ENCODE results near the gene IMPG2. TPM values are rescaled to one million over a fixed set of nuclear protein-coding genes. Genes with fewer than 3 reads are reported as not detected.

IMPG2 gene
- polyA plus RNA-seq, 12 donors = 0.94 to 1.9 (median 1.2) TPM; not detected in 1

GRCh38 chr3:101184111-101184510 is 136.3 kb downstream of the IMPG2 start:
- DNase-seq = no peak

- DNase-seq = no peak
Measured at GRCh38 chr3:101183151-101183550, 137.2 kb downstream of the IMPG2 start.

GRCh38 chr3:101182734-101183133 is 137.6 kb downstream of the IMPG2 start:
- DNase-seq = no peak

GRCh38 chr3:101181801-101182200 is 138.6 kb downstream of the IMPG2 start:
- no peak for DNase-seq

GRCh38 chr3:101179637-101180036 is 140.7 kb downstream of the IMPG2 start:
- DNase-seq = no peak

- DNase-seq = no peak
Measured at GRCh38 chr3:101177577-101177976, 142.8 kb downstream of the IMPG2 start.

Other genes with a start within 250 kb of the IMPG2 start
- gene SENP7, start 192.6 kb upstream of the IMPG2 start, polyA plus RNA-seq (ENCODE audit: insufficient read length in 12 of 12) = 10 to 100 TPM in 11 of 12 donors, not detected in 1; 30.4 to 69.2 (median 46.7) TPM
- gene TRMT10C, start 241.3 kb upstream of the IMPG2 start, polyA plus RNA-seq (ENCODE audit: insufficient read length in 12 of 12) = 10 to 100 TPM in 11 of 12 donors, not detected in 1; 21.6 to 30.1 (median 25.8) TPM

Data from muscle of arm (tissue), 12 donors.